HEK293T (cell line): ENCODE results near the gene ZBED4.

Experiments
- CTCF ChIA-PET: fragments of 350-600 bp; formaldehyde crosslinking; extraction: SDS; loops from one replicate; lab custom pipeline; 2021; ENCODE audit warnings: antibody characterized with exemption, inconsistent platforms; lab: Yijun Ruan, JAX
- POLR2A ChIA-PET: fragments of 350-600 bp; formaldehyde crosslinking; extraction: SDS; loops from one replicate; lab custom pipeline; 2020; ENCODE audit warnings: antibody characterized with exemption, inconsistent platforms; lab: Yijun Ruan, JAX
- DNase-seq: peaks from one replicate; pipeline ENCODE4 v3.0.0; 2012; ENCODE audit warnings: mixed read lengths; ENCODE audit errors: extremely low spot score
- ARNT ChIP-seq: fragments of 450-650 bp; IDR thresholded peaks from 2 replicates; pipeline ENCODE4 v1.6.1; 2017; ENCODE audit warnings: mild to moderate bottlenecking
- BHLHE40 ChIP-seq: fragments of 450-650 bp; IDR thresholded peaks from 2 replicates; pipeline ENCODE4 v1.6.1; 2016; ENCODE audit warnings: mild to moderate bottlenecking, moderate library complexity, borderline replicate concordance
- CTBP1 ChIP-seq: fragments of 450-650 bp; IDR thresholded peaks from 2 replicates; pipeline ENCODE4 v1.6.1; 2016; ENCODE audit warnings: borderline replicate concordance
- ELF4 ChIP-seq: fragments of 450-650 bp; IDR thresholded peaks from 2 replicates; pipeline ENCODE4 v1.6.1; 2017; ENCODE audit warnings: antibody characterized with exemption
- FOXA1 ChIP-seq: fragments of 450-650 bp; IDR thresholded peaks from 2 replicates; pipeline ENCODE4 v1.6.1; 2016; ENCODE audit warnings: mild to moderate bottlenecking
- FOXK2 ChIP-seq: fragments of 450-650 bp; IDR thresholded peaks from 2 replicates; pipeline ENCODE4 v1.6.1; 2016; ENCODE audit warnings: mild to moderate bottlenecking
- FOXM1 ChIP-seq: fragments of 450-650 bp; IDR thresholded peaks from 2 replicates; pipeline ENCODE4 v1.6.1; 2017; ENCODE audit warnings: mild to moderate bottlenecking, borderline replicate concordance
- HDGF ChIP-seq: fragments of 450-650 bp; IDR thresholded peaks from 2 replicates; pipeline ENCODE4 v1.6.1; 2017; ENCODE audit warnings: antibody characterized with exemption, borderline replicate concordance
- L3MBTL2 ChIP-seq: fragments of 450-650 bp; conservative IDR thresholded peaks from 2 replicates; pipeline ENCODE4 v1.6.1; 2016; ENCODE audit warnings: mild to moderate bottlenecking
- LEF1 ChIP-seq: fragments of 450-650 bp; IDR thresholded peaks from 2 replicates; pipeline ENCODE4 v1.6.1; 2017; ENCODE audit warnings: mild to moderate bottlenecking, borderline replicate concordance
- NFRKB ChIP-seq: fragments of 450-650 bp; IDR thresholded peaks from 2 replicates; pipeline ENCODE4 v1.6.1; 2016; ENCODE audit warnings: mild to moderate bottlenecking, moderate library complexity
- PKNOX1 ChIP-seq: fragments of 450-650 bp; IDR thresholded peaks from 2 replicates; pipeline ENCODE4 v1.6.1; 2016
- SP1 ChIP-seq: fragments of 450-650 bp; IDR thresholded peaks from 2 replicates; pipeline ENCODE4 v1.6.1; 2017
- SUZ12 ChIP-seq: fragments of 450-650 bp; IDR thresholded peaks from 2 replicates; pipeline ENCODE4 v1.6.1; 2016; ENCODE audit warnings: mild to moderate bottlenecking
- TARDBP ChIP-seq: fragments of 450-650 bp; IDR thresholded peaks from 2 replicates; pipeline ENCODE4 v1.6.1; 2016
- ZNF384 ChIP-seq: fragments of 450-650 bp; IDR thresholded peaks from 2 replicates; pipeline ENCODE4 v1.6.1; 2016

ZBED4 gene

GRCh38 chr22:49880281-49880680, 26.6 kb downstream of the ZBED4 start:
- ChIA-PET POLR2A (no interaction called here), CTCF (no interaction called here)
- no peak for DNase-seq
- TF ChIP-seq LEF1 (no peak), HDGF (no peak), FOXM1 (no peak), L3MBTL2 (no peak), SUZ12 (no peak), SP1 (no peak), TARDBP (no peak), PKNOX1 (no peak), CTBP1 (no peak), FOXA1 (no peak), BHLHE40 (no peak)

- CTCF ChIA-PET = no interaction called here
- no peak for DNase-seq
- POLR2A ChIA-PET = interaction anchor here (0.8 kb wide), 1 partner anchor 18 kb away, joined by 3 read pairs; no protein-coding TSS in a partner anchor
- TF ChIP-seq FOXK2 (no peak), ELF4 (no peak), NFRKB (no peak), CTBP1 (no peak), L3MBTL2 (no peak)
Observed at GRCh38 chr22:49881856-49882255, 28.2 kb downstream of the ZBED4 start.

- ChIA-PET POLR2A (interaction anchor here (0.8 kb wide), 1 partner anchor 17 kb away, joined by 3 read pairs; no protein-coding TSS in a partner anchor), CTCF (no interaction called here)
- TF ChIP-seq FOXM1 = no peak
- no peak for TF ChIP-seq L3MBTL2
- TF ChIP-seq CTBP1 = no peak
- TF ChIP-seq FOXA1 = no peak
- TF ChIP-seq HDGF = no peak
- TF ChIP-seq ELF4 = no peak
- TF ChIP-seq SUZ12 = no peak
- TF ChIP-seq SP1 = no peak
- TF ChIP-seq TARDBP = no peak
- TF ChIP-seq NFRKB = no peak
- TF ChIP-seq LEF1 = no peak
- TF ChIP-seq PKNOX1 = no peak
- no peak for DNase-seq
Observed at GRCh38 chr22:49882519-49883293, 29.1 kb downstream of the ZBED4 start.

- ChIA-PET CTCF (no interaction called here), POLR2A (no interaction called here)
- DNase-seq = no peak
- TF ChIP-seq NFRKB (no peak), L3MBTL2 (no peak), ELF4 (no peak), FOXM1 (no peak), ARNT (no peak), FOXK2 (no peak), PKNOX1 (no peak), SUZ12 (no peak), TARDBP (no peak), ZNF384 (no peak), LEF1 (no peak), SP1 (no peak), BHLHE40 (no peak), FOXA1 (no peak), CTBP1 (no peak)
Observed at GRCh38 chr22:49883294-49883640, 29.6 kb downstream of the ZBED4 start.

- no peak for DNase-seq
- ChIA-PET CTCF (no interaction called here), POLR2A (no interaction called here)
- TF ChIP-seq TARDBP (no peak), ZNF384 (no peak)
Observed at GRCh38 chr22:49884075-49884474, 30.4 kb downstream of the ZBED4 start.

GRCh38 chr22:49884503-49885260, 31.0 kb downstream of the ZBED4 start:
- ChIA-PET POLR2A (no interaction called here), CTCF (no interaction called here)
- DNase-seq = no peak
- TF ChIP-seq TARDBP = no peak
- TF ChIP-seq CTBP1 = no peak
- TF ChIP-seq ZNF384 = no peak
